ENCODE data around the gene LZTS3.

DNA sequence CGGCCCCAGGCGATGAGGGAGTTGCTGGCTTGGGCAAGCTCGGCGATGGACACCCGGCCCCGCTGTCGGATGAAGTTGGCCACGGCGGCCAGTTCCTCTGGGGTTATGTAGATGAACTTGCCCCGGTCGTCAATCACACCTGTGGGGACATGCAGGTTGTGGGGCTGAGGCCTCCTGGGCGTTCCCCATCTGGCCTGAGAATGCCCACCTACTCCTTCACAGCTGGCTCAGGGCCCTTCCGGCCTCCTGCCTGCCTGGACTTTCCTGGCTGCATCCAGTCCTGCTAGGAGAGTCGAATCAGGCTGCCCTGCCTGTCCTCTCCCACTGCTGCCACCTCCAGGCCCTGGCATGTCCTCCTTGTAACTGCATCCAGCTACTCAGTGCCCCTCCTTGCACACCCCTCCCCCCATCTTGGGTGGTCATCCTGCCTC, 17.3 kb upstream of the LZTS3 start:
- TF ChIP-seq TAF1 (IDR thresholded peaks at IDR 0.05; ENCODE audit: borderline replicate concordance, insufficient read depth, low read length) = no peak
- TF ChIP-seq, protein P1, sequence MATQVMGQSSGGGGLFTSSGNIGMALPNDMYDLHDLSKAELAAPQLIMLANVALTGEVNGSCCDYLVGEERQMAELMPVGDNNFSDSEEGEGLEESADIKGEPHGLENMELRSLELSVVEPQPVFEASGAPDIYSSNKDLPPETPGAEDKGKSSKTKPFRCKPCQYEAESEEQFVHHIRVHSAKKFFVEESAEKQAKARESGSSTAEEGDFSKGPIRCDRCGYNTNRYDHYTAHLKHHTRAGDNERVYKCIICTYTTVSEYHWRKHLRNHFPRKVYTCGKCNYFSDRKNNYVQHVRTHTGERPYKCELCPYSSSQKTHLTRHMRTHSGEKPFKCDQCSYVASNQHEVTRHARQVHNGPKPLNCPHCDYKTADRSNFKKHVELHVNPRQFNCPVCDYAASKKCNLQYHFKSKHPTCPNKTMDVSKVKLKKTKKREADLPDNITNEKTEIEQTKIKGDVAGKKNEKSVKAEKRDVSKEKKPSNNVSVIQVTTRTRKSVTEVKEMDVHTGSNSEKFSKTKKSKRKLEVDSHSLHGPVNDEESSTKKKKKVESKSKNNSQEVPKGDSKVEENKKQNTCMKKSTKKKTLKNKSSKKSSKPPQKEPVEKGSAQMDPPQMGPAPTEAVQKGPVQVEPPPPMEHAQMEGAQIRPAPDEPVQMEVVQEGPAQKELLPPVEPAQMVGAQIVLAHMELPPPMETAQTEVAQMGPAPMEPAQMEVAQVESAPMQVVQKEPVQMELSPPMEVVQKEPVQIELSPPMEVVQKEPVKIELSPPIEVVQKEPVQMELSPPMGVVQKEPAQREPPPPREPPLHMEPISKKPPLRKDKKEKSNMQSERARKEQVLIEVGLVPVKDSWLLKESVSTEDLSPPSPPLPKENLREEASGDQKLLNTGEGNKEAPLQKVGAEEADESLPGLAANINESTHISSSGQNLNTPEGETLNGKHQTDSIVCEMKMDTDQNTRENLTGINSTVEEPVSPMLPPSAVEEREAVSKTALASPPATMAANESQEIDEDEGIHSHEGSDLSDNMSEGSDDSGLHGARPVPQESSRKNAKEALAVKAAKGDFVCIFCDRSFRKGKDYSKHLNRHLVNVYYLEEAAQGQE (IDR thresholded peaks at IDR 0.05; ENCODE audit: insufficient read depth in 1 of 2, low read depth in 2 of 2, low read length in 2 of 2) = no peak
- no peak for TF ChIP-seq POLR2AphosphoS5 (IDR thresholded peaks at IDR 0.05; ENCODE audit: low read depth, low read length)
- TF ChIP-seq SIN3A (IDR thresholded peaks at IDR 0.05; ENCODE audit: borderline replicate concordance, insufficient read depth, low read length) = no peak
- no peak for TF ChIP-seq FOXP2 (optimal IDR thresholded peaks at IDR 0.05; ENCODE audit: borderline replicate concordance, extremely low read depth, extremely low read length, insufficient read depth)
